Gastroesophageal sphincter (tissue), 4 donors: Measurements from ENCODE around the gene PNPLA7. TPM values are rescaled to one million over a fixed set of nuclear protein-coding genes. Genes with fewer than 3 reads are reported as not detected.

Experiments used
- ATAC-seq: fragments of 150-250 bp; one replicate; pipeline ENCODE4 v1.9.1; 2016; ENCODE audit warnings: mild to moderate bottlenecking, moderate library complexity
- H3K27ac ChIP-seq, 4 donors: fragments of 200-600 bp; sonication (generic) in 3 of 4; 1 replicate in 3 of 4; 2 replicates in 1 of 4; pipeline ENCODE4 v1.5.1; 2016 to 2019
- H3K27me3 ChIP-seq: fragments of 200-600 bp; sonication (generic); one replicate; pipeline ENCODE4 v1.5.1; 2019
- H3K36me3 ChIP-seq, 2 donors: fragments of 200-600 bp; sonication (generic); one replicate each; pipeline ENCODE4 v1.5.1; 2019; ENCODE audit warnings: control low read depth in 1 of 2
- H3K4me1 ChIP-seq, 3 donors: fragments of 200-600 bp; sonication (generic); 1 replicate in 2 of 3; 2 replicates in 1 of 3; pipeline ENCODE4 v1.5.1; 2016 to 2019; ENCODE audit warnings: control low read depth in 2 of 3
- H3K4me3 ChIP-seq, 2 donors: fragments of 200-600 bp; sonication (generic); one replicate each; pipeline ENCODE4 v1.5.1; 2019; ENCODE audit warnings: mild to moderate bottlenecking in 1 of 2, moderate library complexity in 1 of 2
- H3K9me3 ChIP-seq, 3 donors: fragments of 200-600 bp; sonication (generic); one replicate each; pipeline ENCODE4 v1.5.1; 2017 to 2019; ENCODE audit warnings: control low read depth in 2 of 3
- CTCF ChIP-seq, 4 experiments: fragments of 200-600 bp in 2 of 4; fragments of 450-650 bp in 2 of 4; sonication (generic) in 1 of 4; IDR thresholded peaks; one replicate each; pipeline ENCODE4 v1.5.1; 2017 to 2019; ENCODE audit warnings: antibody characterized with exemption in 4 of 4, mild to moderate bottlenecking in 2 of 4, moderate library complexity in 2 of 4
- EP300 ChIP-seq: sonication (generic); formaldehyde crosslinking; IDR thresholded peaks from one replicate; pipeline ENCODE4 v1.6.1; 2017; ENCODE audit warnings: antibody characterized with exemption, mild to moderate bottlenecking
- POLR2A ChIP-seq, 2 donors: fragments of 450-650 bp; IDR thresholded peaks; one replicate each; pipeline ENCODE4 v1.6.1; 2017; ENCODE audit warnings: antibody characterized with exemption in 2 of 2, mild to moderate bottlenecking in 2 of 2, moderate library complexity in 1 of 2
- POLR2AphosphoS5 ChIP-seq: sonication (generic); formaldehyde crosslinking; IDR thresholded peaks from one replicate; pipeline ENCODE4 v1.6.1; 2017; ENCODE audit warnings: antibody characterized with exemption
- WGBS, 2 donors: methylation state at CpG; one replicate each; pipeline ENCODE4 v1.1.5; 2018; ENCODE audit warnings: low coverage in 1 of 2; 5-methylcytosine and 5-hydroxymethylcytosine counted together
- total RNA-seq, 4 donors: library from RNA; depleted of rRNA; stranded (reverse); fragments of >200 nt; gene quantifications; one replicate each; pipeline ENCODE4 v1.1.0, GENCODE V29; 2016

Gene PNPLA7
- total RNA-seq, 4 donors from 2014 or later, result 2.0 to 11.2 (median 6.6) TPM

- Histone ChIP-seq H3K4me3 (no peak overlapping the region), H3K9me3 (peaks cover 0 to 18% (median 0%) of the 10 kb centered on the region in 3 donors), H3K4me1 (peaks cover 0 to 12% (median 0%) of the 10 kb centered on the region in 3 donors), H3K27me3 (no peaks in the 10 kb centered on the region), H3K27ac (no peak overlapping the region), H3K36me3 (peaks cover 0 to 38% of the 10 kb centered on the region in 2 donors)
- TF ChIP-seq CTCF (IDR thresholded peaks at IDR 0.05) (no peak), POLR2AphosphoS5 (no peak), EP300 (no peak), POLR2A (IDR thresholded peaks at IDR 0.05) (no peak)
- 95% methylated on average over 16 of the region's 29 CpGs; no CpG with 5 or more reads in 1 of the 2 donors for WGBS, 2 donors
- ATAC-seq, result no peak
Observed at GRCh38 chr9:137477778-137478612, 72.2 kb downstream of the PNPLA7 start.

GRCh38 chr9:137476856-137477255 lies 73.3 kb downstream of the PNPLA7 start:
- no CpG with 5 or more reads among the region's 11 CpGs for WGBS, 2 donors
- Histone ChIP-seq H3K36me3 (peaks cover 0 to 38% of the 10 kb centered on the region in 2 donors), H3K27ac (no peak overlapping the region), H3K4me1 (peaks cover 0 to 4% (median 0%) of the 10 kb centered on the region in 3 donors), H3K4me3 (no peak overlapping the region), H3K27me3 (no peaks in the 10 kb centered on the region), H3K9me3 (peaks cover 0 to 18% (median 0%) of the 10 kb centered on the region in 3 donors)
- no peak for TF ChIP-seq POLR2AphosphoS5
- no peak for TF ChIP-seq POLR2A (IDR thresholded peaks at IDR 0.05)
- TF ChIP-seq CTCF (IDR thresholded peaks at IDR 0.05), result no peak
- TF ChIP-seq EP300, result no peak
- ATAC-seq, result no peak

DNA sequence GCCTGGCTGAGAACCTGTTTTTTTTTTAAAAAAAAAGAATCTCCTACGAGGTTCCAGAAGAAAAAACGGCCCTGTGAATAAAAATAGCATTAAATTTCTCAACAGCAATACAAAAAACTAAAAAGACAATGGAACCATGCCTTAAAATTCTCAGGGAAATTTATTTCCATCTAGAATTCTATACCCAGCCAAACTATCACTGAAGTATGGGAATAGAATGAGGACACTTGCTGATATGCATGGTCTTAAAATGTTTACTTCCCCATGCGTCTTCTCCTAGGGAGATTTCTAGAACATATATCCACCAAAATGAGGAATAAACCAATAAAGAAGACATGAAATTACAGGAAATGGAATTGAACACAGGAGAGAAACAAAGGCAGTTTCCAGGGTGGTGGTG lies 74.5 kb downstream of the PNPLA7 start:
- peaks cover 0 to 18% (median 0%) of the 10 kb centered on the region in 3 donors for H3K9me3 ChIP-seq
- ATAC-seq, result no peak
- no peaks in the 10 kb centered on the region for H3K27me3 ChIP-seq
- WGBS, 2 donors, result 74 to 100% methylated on average over 1 to 3 of the region's 3 CpGs
- TF ChIP-seq CTCF (IDR thresholded peaks at IDR 0.05) (no peak), POLR2AphosphoS5 (no peak), POLR2A (IDR thresholded peaks at IDR 0.05) (no peak), EP300 (no peak)
- no peaks in the 10 kb centered on the region for H3K4me1 ChIP-seq
- no peak overlapping the region for H3K4me3 ChIP-seq
- peaks cover 0 to 35% of the 10 kb centered on the region in 2 donors for H3K36me3 ChIP-seq
- H3K27ac ChIP-seq, result no peak overlapping the region

- peaks cover 0 to 24% of the 10 kb centered on the region in 2 donors for H3K36me3 ChIP-seq
- 87 to 88% methylated on average over 6 to 16 of the region's 18 CpGs for WGBS, 2 donors
- H3K4me3 ChIP-seq, result no peak overlapping the region
Observed at GRCh38 chr9:137474271-137474670, 75.9 kb downstream of the PNPLA7 start.

More at GRCh38 chr9:137474271-137474670, 75.9 kb downstream of the PNPLA7 start:
- Histone ChIP-seq H3K27ac (no peak overlapping the region), H3K9me3 (peaks cover 0 to 18% (median 0%) of the 10 kb centered on the region in 3 donors), H3K4me1 (no peaks in the 10 kb centered on the region), H3K27me3 (no peaks in the 10 kb centered on the region)
- no peak for ATAC-seq
- TF ChIP-seq CTCF (IDR thresholded peaks at IDR 0.05) (no peak), POLR2AphosphoS5 (no peak), EP300 (no peak), POLR2A (IDR thresholded peaks at IDR 0.05) (no peak)
